Smooth muscle cell (in vitro differentiated cells): ENCODE results near the gene SLC45A2. TPM values are rescaled to one million over a fixed set of nuclear protein-coding genes. Genes with fewer than 3 reads are reported as not detected.

Experiments
- DNase-seq: peaks from one replicate; lab custom pipeline; 2025; ENCODE audit not compliant: unreplicated experiment; lab: John Stamatoyannopoulos, UW
- H2AFZ ChIP-seq: fragments of 200-600 bp; sonication (generic); 2 replicates; pipeline ENCODE4 v1.6.0; 2016; ENCODE audit warnings: antibody characterized with exemption, low read depth, mild to moderate bottlenecking
- H3F3A ChIP-seq: fragments of 200-600 bp; sonication (generic); 2 replicates; pipeline ENCODE4 v1.6.0; 2017; ENCODE audit warnings: antibody characterized with exemption, low read depth
- H3K27ac ChIP-seq: fragments of 200-600 bp; sonication (generic); 2 replicates; pipeline ENCODE4 v1.5.1; 2016; ENCODE audit warnings: low read depth, mild to moderate bottlenecking
- H3K27me3 ChIP-seq: fragments of 200-600 bp; sonication (generic); 2 replicates; pipeline ENCODE4 v1.6.1; 2016; ENCODE audit warnings: low read depth, mild to moderate bottlenecking
- H3K36me3 ChIP-seq: fragments of 200-600 bp; sonication (generic); 2 replicates; pipeline ENCODE4 v1.5.1; 2016; ENCODE audit warnings: low read depth
- H3K4me1 ChIP-seq: fragments of 200-600 bp; sonication (generic); 2 replicates; pipeline ENCODE4 v1.5.1; 2016; ENCODE audit warnings: low read depth
- H3K4me2 ChIP-seq: fragments of 200-600 bp; sonication (generic); 2 replicates; pipeline ENCODE4 v1.6.0; 2016; ENCODE audit warnings: mild to moderate bottlenecking
- H3K4me3 ChIP-seq: fragments of 200-600 bp; sonication (generic); 2 replicates; pipeline ENCODE4 v1.5.1; 2016; ENCODE audit warnings: mild to moderate bottlenecking
- H3K79me2 ChIP-seq: fragments of 200-600 bp; sonication (generic); 2 replicates; pipeline ENCODE4 v1.6.0; 2016; ENCODE audit warnings: low read depth, mild to moderate bottlenecking
- H3K9ac ChIP-seq: fragments of 200-600 bp; sonication (generic); 2 replicates; pipeline ENCODE4 v1.6.0; 2016; ENCODE audit warnings: low read depth
- H3K9me3 ChIP-seq: fragments of 200-600 bp; sonication (generic); replicated peaks from 2 replicates; pipeline ENCODE4 v1.5.1; 2016; ENCODE audit warnings: low read depth
- H4K20me1 ChIP-seq: fragments of 200-600 bp; sonication (generic); 2 replicates; pipeline ENCODE4 v1.6.0; 2016; ENCODE audit warnings: low read depth
- CTCF ChIP-seq: fragments of 200-600 bp; sonication (generic); IDR thresholded peaks from 2 replicates; pipeline ENCODE4 v1.5.1; 2017; ENCODE audit warnings: borderline replicate concordance, mild to moderate bottlenecking, antibody characterized with exemption; ENCODE audit not compliant: insufficient read depth, poor library complexity, severe bottlenecking
- whole genome bisulfite sequencing: methylation state at CpG from one replicate; pipeline ENCODE4 v1.1.7; 2016; ENCODE audit warnings: low lambda C conversion rate; 5-methylcytosine and 5-hydroxymethylcytosine counted together
- polyA plus RNA-seq: library from polyadenylated mRNA; unstranded; fragments of >200 nt; fragmentation: Nextera tagmentation; extraction: Ambion mirVana; gene quantifications from 2 replicates; pipeline ENCODE4 v1.2.1, GENCODE V29; 2016
- total RNA-seq: library from RNA; depleted of rRNA; stranded (reverse); fragments of >200 nt; gene quantifications from 2 replicates; pipeline ENCODE4 v1.2.3, GENCODE V29; 2014

The SLC45A2 gene
- total and polyA plus RNA-seq, 2 experiments from 2014 or later, result 0.36 to 0.59 TPM

DNA sequence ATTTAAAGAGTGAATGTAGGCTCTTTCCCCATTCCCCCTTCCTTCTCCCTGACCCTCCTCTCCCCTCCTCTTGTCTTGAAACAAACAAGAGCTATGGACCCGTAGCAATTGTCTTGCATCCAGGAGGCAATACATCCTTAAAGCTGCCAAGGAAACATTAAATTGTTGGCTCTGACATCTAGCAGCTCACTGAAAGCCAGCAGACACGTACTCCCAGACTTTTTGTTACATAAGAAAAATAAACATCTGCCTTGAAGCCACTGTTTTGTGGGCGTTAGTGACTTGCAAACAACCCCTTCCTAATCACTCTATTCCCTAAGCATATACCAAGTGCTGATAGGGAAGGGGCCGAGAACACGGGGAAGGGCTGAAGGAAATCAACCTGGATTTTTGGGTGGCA, 8.6 kb downstream of the SLC45A2 start:
- 30% methylated on average over 5 of the region's 5 CpGs for WGBS
- Histone ChIP-seq H3K4me2 (peak overlapping the region; percentile 10), H3K36me3 (no peaks in the 10 kb centered on the region), H3K27me3 (no peaks in the 10 kb centered on the region), H4K20me1 (no peaks in the 10 kb centered on the region), H3K9me3 (no peaks in the 10 kb centered on the region), H2AFZ (no peak overlapping the region), H3F3A (no peaks in the 10 kb centered on the region), H3K27ac (no peak overlapping the region), H3K4me1 (peaks cover 5% of the 10 kb centered on the region), H3K79me2 (no peaks in the 10 kb centered on the region), H3K4me3 (no peak overlapping the region), H3K9ac (no peak overlapping the region)
- TF ChIP-seq CTCF, result no peak
- no peak for DNase-seq

- Histone ChIP-seq H4K20me1 (no peaks in the 10 kb centered on the region), H3K27ac (no peak overlapping the region), H3K4me2 (no peak overlapping the region), H2AFZ (no peak overlapping the region), H3K4me3 (no peak overlapping the region), H3K9me3 (no peaks in the 10 kb centered on the region), H3K4me1 (peaks cover 5% of the 10 kb centered on the region), H3K27me3 (no peaks in the 10 kb centered on the region), H3F3A (no peaks in the 10 kb centered on the region), H3K36me3 (no peaks in the 10 kb centered on the region), H3K79me2 (no peaks in the 10 kb centered on the region), H3K9ac (no peak overlapping the region)
- DNase-seq, result no peak
- TF ChIP-seq CTCF, result no peak
- WGBS, result 81% methylated on average over 2 of the region's 2 CpGs
Measured at GRCh38 chr5:33973271-33973670, 11.2 kb downstream of the SLC45A2 start.

DNA sequence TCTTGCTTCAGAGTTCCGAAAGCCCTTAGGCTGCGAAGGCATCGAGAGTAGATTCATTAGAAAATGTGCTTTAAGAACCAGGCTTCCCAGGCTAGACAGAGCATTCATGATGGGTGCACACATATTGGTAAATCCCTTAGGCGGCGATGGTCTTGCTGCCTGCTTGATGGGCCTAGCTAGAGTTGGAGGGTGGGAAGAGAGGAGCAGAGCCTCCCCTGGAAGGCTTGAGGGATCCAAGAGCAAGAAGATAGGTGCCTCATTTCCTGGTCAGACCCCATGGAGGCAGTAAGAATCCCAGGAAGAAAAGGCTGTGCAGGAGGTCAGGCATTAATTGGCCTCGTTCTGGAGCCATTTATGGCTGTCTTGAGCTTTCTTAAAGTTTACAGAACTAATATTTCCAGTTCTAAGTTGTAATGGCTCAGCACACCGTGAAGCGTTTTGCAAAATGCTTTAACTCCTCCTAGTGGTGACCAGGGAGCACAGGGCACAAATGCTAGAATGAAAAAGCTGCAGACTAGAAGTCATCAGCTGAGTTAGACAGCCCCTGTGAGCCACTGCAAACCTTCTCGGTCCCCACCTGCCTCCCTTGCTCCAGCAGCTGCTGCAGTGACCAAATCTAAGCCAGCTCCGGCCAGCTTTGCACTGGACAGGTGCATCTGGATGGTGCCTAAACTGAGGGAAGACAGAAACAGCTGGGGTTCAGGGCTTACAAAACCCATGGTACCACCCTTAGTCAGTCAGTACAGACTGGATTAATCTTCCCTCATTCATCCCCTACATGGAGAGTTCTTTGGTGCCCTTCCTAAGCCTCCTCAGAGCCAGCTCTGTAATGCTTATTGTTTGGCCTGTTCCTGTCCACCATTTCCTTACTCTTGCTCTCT, 14.7 kb downstream of the SLC45A2 start:
- WGBS, result 47% methylated on average over 10 of the region's 10 CpGs
- Histone ChIP-seq H3K4me3 (no peak overlapping the region), H3K27ac (no peak overlapping the region), H3K4me1 (no peaks in the 10 kb centered on the region), H3K4me2 (no peak overlapping the region), H3K36me3 (no peaks in the 10 kb centered on the region), H4K20me1 (no peaks in the 10 kb centered on the region), H3K27me3 (no peaks in the 10 kb centered on the region), H3F3A (no peaks in the 10 kb centered on the region), H3K9ac (no peak overlapping the region), H2AFZ (no peak overlapping the region), H3K9me3 (no peaks in the 10 kb centered on the region), H3K79me2 (no peaks in the 10 kb centered on the region)
- TF ChIP-seq CTCF, result peak; percentile 75
- no peak for DNase-seq
